ENCODE results near the gene MST1.

DNA sequence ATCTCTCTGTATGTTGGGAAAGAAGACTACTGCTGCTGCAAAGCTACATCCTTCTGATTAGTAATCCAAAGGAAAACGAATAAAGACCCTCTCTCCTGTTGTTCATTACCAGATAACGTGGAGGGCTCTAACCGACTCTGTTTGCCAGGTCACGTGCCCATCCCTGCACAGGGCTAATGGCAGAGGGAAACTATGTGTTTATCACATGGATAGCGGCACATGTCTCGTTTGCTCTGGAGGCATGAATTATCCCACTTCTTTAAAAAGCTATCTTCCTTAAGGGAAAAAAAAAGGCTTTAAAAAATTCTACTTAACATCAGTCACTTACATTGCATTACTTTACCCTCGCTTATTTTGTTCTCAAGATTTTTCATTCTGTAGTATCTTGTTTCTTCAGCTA, 48.0 kb downstream of the MST1 start:
- TF ChIP-seq, protein P1, sequence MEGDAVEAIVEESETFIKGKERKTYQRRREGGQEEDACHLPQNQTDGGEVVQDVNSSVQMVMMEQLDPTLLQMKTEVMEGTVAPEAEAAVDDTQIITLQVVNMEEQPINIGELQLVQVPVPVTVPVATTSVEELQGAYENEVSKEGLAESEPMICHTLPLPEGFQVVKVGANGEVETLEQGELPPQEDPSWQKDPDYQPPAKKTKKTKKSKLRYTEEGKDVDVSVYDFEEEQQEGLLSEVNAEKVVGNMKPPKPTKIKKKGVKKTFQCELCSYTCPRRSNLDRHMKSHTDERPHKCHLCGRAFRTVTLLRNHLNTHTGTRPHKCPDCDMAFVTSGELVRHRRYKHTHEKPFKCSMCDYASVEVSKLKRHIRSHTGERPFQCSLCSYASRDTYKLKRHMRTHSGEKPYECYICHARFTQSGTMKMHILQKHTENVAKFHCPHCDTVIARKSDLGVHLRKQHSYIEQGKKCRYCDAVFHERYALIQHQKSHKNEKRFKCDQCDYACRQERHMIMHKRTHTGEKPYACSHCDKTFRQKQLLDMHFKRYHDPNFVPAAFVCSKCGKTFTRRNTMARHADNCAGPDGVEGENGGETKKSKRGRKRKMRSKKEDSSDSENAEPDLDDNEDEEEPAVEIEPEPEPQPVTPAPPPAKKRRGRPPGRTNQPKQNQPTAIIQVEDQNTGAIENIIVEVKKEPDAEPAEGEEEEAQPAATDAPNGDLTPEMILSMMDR (IDR thresholded peaks at IDR 0.05): no peak
- no peak for TF ChIP-seq EZH2 (IDR thresholded peaks at IDR 0.05)
